ENCODE results near the gene POTEB3. TPM values are rescaled to one million over a fixed set of nuclear protein-coding genes. Genes with fewer than 3 reads are reported as not detected.
"Not testable (repeated sequence)": the region's sequence is repeated elsewhere in the genome, so short reads cannot be mapped to it uniquely, and the experiment has no call there.

Gene POTEB3
- total RNA-seq, 2 donors from 2014 or later: not detected

DNA sequence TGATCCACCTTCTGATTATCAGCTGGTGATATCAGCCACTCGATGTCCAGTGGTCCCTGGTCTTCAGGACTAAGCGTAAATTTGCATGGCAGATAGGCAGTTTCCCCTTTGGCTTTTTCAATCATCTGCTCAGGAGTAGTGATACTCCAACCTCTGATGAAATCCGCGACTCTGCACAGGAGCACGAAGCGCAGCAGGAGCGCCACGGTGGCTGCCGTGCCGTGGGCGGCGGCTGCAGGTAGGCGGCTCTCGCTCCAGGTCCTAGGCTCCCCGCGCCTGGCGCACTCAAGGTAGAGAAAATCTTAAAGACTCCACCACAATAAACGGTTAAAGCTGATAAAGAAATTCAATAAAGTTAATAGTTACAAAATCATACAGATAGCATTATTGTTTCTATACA lies 66.6 kb downstream of the POTEB3 start:
- WGBS, 2 donors: no CpG with 5 or more reads among the region's 18 CpGs
- H3K9me3 ChIP-seq; ATAC-seq; DNase-seq; intact Hi-C loops (cut with DNase I); H3K36me3 ChIP-seq (replicated peaks in 1 of 2; ENCODE audit: insufficient read depth in 1 of 2, low read depth in 2 of 2); H3K27me3 ChIP-seq; H3K4me1 ChIP-seq; H3K27ac ChIP-seq; H3K4me3 ChIP-seq: not testable (repeated sequence)

- intact Hi-C loops (cut with DNase I); ATAC-seq; H3K4me1 ChIP-seq; H3K4me3 ChIP-seq; H3K27me3 ChIP-seq; H3K36me3 ChIP-seq (replicated peaks in 1 of 2; ENCODE audit: insufficient read depth in 1 of 2, low read depth in 2 of 2); DNase-seq; H3K9me3 ChIP-seq; H3K27ac ChIP-seq: not testable (repeated sequence)
- no CpG with 5 or more reads among the region's 26 CpGs for WGBS, 2 donors
These were observed 71.1 kb downstream of the POTEB3 start for GRCh38 chr15:21369177-21369576.

DNA sequence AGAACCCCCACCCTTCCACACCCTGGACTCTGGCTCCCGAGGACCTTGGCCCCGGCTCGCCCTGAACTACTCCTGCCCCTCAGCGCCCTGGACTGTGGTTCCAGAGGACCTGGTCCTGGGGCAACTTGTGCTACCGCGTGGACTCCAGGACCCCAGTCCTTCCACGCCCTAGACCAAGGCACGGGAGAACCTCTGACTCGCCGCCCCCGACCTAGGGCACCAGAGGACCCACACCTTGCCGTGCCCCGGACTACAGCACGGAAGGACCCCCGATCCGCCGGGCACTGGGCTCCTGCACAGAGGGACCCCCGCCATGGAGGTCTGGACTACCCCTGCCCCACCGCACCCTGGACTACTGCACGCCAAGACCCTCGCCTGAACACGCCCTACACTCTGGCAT lies 71.7 kb downstream of the POTEB3 start:
- H3K27me3 ChIP-seq; H3K36me3 ChIP-seq (replicated peaks in 1 of 2; ENCODE audit: insufficient read depth in 1 of 2, low read depth in 2 of 2); H3K9me3 ChIP-seq; DNase-seq; ATAC-seq; H3K4me1 ChIP-seq; H3K27ac ChIP-seq; intact Hi-C loops (cut with DNase I); H3K4me3 ChIP-seq: not testable (repeated sequence)
- no CpG with 5 or more reads among the region's 22 CpGs for WGBS, 2 donors

Small RNA genes within 50 kb of the gene (microRNA-seq; reads per million reads assigned to microRNA genes)
- gene MIR3118-3 (ENCODE audit: borderline number of aligned reads in 2 of 2, borderline replicate concordance in 2 of 2): 0 reads per million in 2 donors

Small RNA genes within 50 kb of the gene (small RNA-seq; reads per million reads assigned to genes)
- gene GRAMD4P6 (not detected), gene MIR3118-3 (not detected), gene RF00026 (not detected)
